Neural progenitor cell (in vitro differentiated cells): ENCODE results near the gene DTX1.

Experiments
- EZH2phosphoT487 ChIP-seq: fragments of 200-600 bp; sonication (generic); IDR thresholded peaks from 2 replicates; pipeline ENCODE4 v1.6.1; 2017; ENCODE audit warnings: antibody characterized with exemption
- TF ChIP-seq, protein P1 (sequence below): fragments of 200-600 bp; sonication (generic); IDR thresholded peaks from 2 replicates; pipeline ENCODE4 v1.5.1; 2017; ENCODE audit warnings: antibody characterized with exemption, mild to moderate bottlenecking

DNA sequence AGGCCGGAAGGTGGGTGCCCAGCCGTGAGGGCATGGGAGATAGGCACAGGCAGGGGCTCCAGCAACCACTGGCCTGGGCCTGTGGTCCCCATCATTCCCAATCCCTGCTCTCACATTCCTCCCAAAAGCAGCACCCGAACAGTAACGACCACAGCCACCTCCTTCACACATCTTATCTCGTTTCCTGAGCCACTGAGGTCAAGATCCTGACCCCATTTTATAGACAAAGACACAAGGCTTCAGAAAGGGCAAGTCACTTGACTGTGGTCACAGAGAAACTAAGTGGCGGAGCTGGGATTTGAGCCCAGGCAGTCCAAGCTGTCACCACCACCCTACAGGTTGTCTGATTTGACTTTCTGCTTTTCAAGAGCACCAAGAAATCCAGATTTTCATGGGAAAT, 38.9 kb downstream of the DTX1 start:
- TF ChIP-seq, protein P1, sequence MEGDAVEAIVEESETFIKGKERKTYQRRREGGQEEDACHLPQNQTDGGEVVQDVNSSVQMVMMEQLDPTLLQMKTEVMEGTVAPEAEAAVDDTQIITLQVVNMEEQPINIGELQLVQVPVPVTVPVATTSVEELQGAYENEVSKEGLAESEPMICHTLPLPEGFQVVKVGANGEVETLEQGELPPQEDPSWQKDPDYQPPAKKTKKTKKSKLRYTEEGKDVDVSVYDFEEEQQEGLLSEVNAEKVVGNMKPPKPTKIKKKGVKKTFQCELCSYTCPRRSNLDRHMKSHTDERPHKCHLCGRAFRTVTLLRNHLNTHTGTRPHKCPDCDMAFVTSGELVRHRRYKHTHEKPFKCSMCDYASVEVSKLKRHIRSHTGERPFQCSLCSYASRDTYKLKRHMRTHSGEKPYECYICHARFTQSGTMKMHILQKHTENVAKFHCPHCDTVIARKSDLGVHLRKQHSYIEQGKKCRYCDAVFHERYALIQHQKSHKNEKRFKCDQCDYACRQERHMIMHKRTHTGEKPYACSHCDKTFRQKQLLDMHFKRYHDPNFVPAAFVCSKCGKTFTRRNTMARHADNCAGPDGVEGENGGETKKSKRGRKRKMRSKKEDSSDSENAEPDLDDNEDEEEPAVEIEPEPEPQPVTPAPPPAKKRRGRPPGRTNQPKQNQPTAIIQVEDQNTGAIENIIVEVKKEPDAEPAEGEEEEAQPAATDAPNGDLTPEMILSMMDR: no peak
- no peak for TF ChIP-seq EZH2phosphoT487
